ENCODE results near the gene ADAMTSL3. TPM values are rescaled to one million over a fixed set of nuclear protein-coding genes. Genes with fewer than 3 reads are reported as not detected.
A peak's percentile ranks its signal among the peaks of the same experiment; 100 is the strongest.

The ADAMTSL3 gene
- total and polyA plus RNA-seq, 2 of the 4 experiments (the other 2 are of a cell fraction) = under 0.01 to 0.02 TPM

GRCh38 chr15:83854950-83855707, 201.2 kb downstream of the ADAMTSL3 start:
- no CpG with 5 or more reads among the region's 3 CpGs for WGBS, 2 experiments (ENCODE audit: extremely low coverage in 2 of 2, insufficient read length in 1 of 2)
- no TSS peak for BruUV-seq (replicated peaks)
- H3K9ac ChIP-seq (ENCODE audit: low read depth, low read length) = no peak overlapping the region

More at GRCh38 chr15:83854950-83855707, 201.2 kb downstream of the ADAMTSL3 start:
- no peak overlapping the region for H2BK120ac ChIP-seq (ENCODE audit: low read depth, low read length)
- ChIA-PET POLR2A (ENCODE audit: unreplicated experiment) (no interaction called here), CTCF (no interaction called here)
- no peak overlapping the region for H2AFZ ChIP-seq (replicated peaks; ENCODE audit: low read length, poor library complexity)
- no peaks in the 10 kb centered on the region for H3K36me3 ChIP-seq (ENCODE audit: control insufficient read depth, insufficient read depth, low read length)
- H2AK5ac ChIP-seq (ENCODE audit: low read depth, low read length) = no peak overlapping the region
- H3K4me1 ChIP-seq (ENCODE audit: control insufficient read depth, insufficient read depth, low read length) = peaks cover 7% of the 10 kb centered on the region; the same call in 1 of the 2 replicates
- H3K9me1 ChIP-seq (ENCODE audit: insufficient read depth, low read length) = no peaks in the 10 kb centered on the region; the same call in 1 of the 2 replicates
- no peak overlapping the region for H4K91ac ChIP-seq (ENCODE audit: insufficient read depth, low read depth, low read length)
- H3K9me3 ChIP-seq (ENCODE audit: control insufficient read depth, insufficient read depth, low read length) = no peaks in the 10 kb centered on the region
- no peak overlapping the region for H2BK15ac ChIP-seq (ENCODE audit: low read depth, low read length)
- H3K79me1 ChIP-seq (ENCODE audit: low read depth in 1 of 2, low read length in 2 of 2) = no peaks in the 10 kb centered on the region
- no peak overlapping the region for H3K4me2 ChIP-seq (ENCODE audit: low read depth, low read length)
- H4K20me1 ChIP-seq (ENCODE audit: insufficient read depth, low read length) = no peaks in the 10 kb centered on the region
- dilution Hi-C loops (cut with HindIII; ENCODE audit: low sequenced_read_pairs, unreplicated experiment) (no loop called here), intact Hi-C loops (cut with micrococcal nuclease) (no loop called here), in situ Hi-C loops (cut with MboI; ENCODE audit: low sequenced_read_pairs) (no loop called here)
- H3K4me3 ChIP-seq (ENCODE audit: insufficient read depth, low read depth, low read length) = no peak overlapping the region
- ATAC-seq (ENCODE audit: low read depth) (peak; percentile 35; the same call in 1 of the 2 replicates), DNase-seq (peak; percentile 41)
- no peak overlapping the region for H3K27ac ChIP-seq (ENCODE audit: insufficient read depth, low read length)
- H3K18ac ChIP-seq (ENCODE audit: low read depth, low read length) = no peak overlapping the region
- no peak overlapping the region for H4K8ac ChIP-seq (ENCODE audit: low read depth in 2 of 2, low read length in 2 of 2)
- H2AK9ac ChIP-seq (replicated peaks; ENCODE audit: low read depth, low read length, poor library complexity) = no peak overlapping the region
- H4K5ac ChIP-seq (ENCODE audit: low read depth, low read length) = no peak overlapping the region
- no peak overlapping the region for H3K14ac ChIP-seq (replicated peaks; ENCODE audit: low read depth, low read length)
- no peak overlapping the region for H3K4ac ChIP-seq (ENCODE audit: low read depth, low read length)
- no peak overlapping the region for H3K56ac ChIP-seq (ENCODE audit: extremely low read depth, insufficient read depth, low read length)
- no peak overlapping the region for H3K23ac ChIP-seq (ENCODE audit: low read depth, low read length)
- no peak overlapping the region for H2BK5ac ChIP-seq (ENCODE audit: low read depth, low read length, poor library complexity, severe bottlenecking)
- TF ChIP-seq ELK1 (IDR thresholded peaks at IDR 0.05; ENCODE audit: borderline replicate concordance, low read depth, low read length) (no peak), SMC3 (IDR thresholded peaks at IDR 0.05; ENCODE audit: low read depth, low read length) (no peak), MAZ (IDR thresholded peaks at IDR 0.05; ENCODE audit: borderline replicate concordance, low read depth, low read length) (no peak), RAD21 (IDR thresholded peaks at IDR 0.05; ENCODE audit: low read length) (no peak), MAFK (IDR thresholded peaks at IDR 0.05; ENCODE audit: low read depth, low read length) (no peak), CEBPB (IDR thresholded peaks at IDR 0.05; ENCODE audit: low read depth, low read length) (no peak), CTCF (conservative IDR thresholded peaks at IDR 0.05; ENCODE audit: low read depth, low read length) (no peak), RCOR1 (IDR thresholded peaks at IDR 0.05; ENCODE audit: insufficient replicate concordance, low read length) (no peak), BHLHE40 (IDR thresholded peaks at IDR 0.05; ENCODE audit: low read depth, low read length) (no peak), FOS (IDR thresholded peaks at IDR 0.05; ENCODE audit: low read depth, low read length) (no peak), RFX5 (IDR thresholded peaks at IDR 0.05; ENCODE audit: low read depth, low read length) (no peak), POLR2A (IDR thresholded peaks at IDR 0.05; ENCODE audit: low read depth, low read length) (no peak), USF2 (IDR thresholded peaks at IDR 0.05; ENCODE audit: low read depth, low read length) (no peak), MXI1 (IDR thresholded peaks at IDR 0.05; ENCODE audit: borderline replicate concordance, low read depth, low read length) (no peak), CHD1 (IDR thresholded peaks at IDR 0.05; ENCODE audit: low read depth, low read length) (no peak)
- H3K27me3 ChIP-seq (ENCODE audit: control insufficient read depth, insufficient read depth, low read length) = no peaks in the 10 kb centered on the region
- H2BK20ac ChIP-seq (ENCODE audit: low read depth, low read length) = no peak overlapping the region
